HG03060 (cell line): Measurements from ENCODE around the gene EFNB1.
A peak's percentile ranks its signal among the peaks of the same experiment; 100 is the strongest.

Experiments used
- ATAC-seq: cut with Tn5 transposase; IDR thresholded peaks from one replicate; pipeline ENCODE4 v1.9.1; 2021; ENCODE audit warnings: low read depth, moderate number of reproducible peaks; ENCODE audit not compliant: unreplicated experiment

Gene EFNB1

DNA sequence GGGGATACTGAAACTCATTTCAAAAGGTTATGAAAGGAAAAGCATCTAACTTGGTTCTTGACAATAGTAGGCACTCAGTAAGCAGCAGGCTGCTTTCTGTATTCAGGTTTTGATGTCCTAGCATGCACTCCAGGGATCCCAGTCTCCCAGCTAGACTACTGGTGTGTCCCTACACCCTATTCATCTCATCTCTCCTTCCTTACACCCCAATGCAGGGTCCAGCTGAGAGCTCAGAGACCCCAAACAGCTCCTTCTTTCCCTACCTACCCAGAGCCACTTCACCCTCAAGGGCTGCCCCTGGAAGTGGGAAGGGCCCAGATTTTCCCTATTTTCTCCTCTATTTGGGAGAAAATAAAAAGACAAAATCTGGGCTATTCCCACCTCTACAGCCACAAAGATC is 1.6 kb upstream of the EFNB1 start:
- ATAC-seq, result no peak

- ATAC-seq, result no peak
Measured at GRCh38 chrX:68827848-68828624, 785 bp upstream of the EFNB1 start.

- no peak for ATAC-seq
Measured at GRCh38 chrX:68829582-68830418, 979 bp downstream of the EFNB1 start.

- no peak for ATAC-seq
Measured at GRCh38 chrX:68830419-68831404, 1.9 kb downstream of the EFNB1 start.

DNA sequence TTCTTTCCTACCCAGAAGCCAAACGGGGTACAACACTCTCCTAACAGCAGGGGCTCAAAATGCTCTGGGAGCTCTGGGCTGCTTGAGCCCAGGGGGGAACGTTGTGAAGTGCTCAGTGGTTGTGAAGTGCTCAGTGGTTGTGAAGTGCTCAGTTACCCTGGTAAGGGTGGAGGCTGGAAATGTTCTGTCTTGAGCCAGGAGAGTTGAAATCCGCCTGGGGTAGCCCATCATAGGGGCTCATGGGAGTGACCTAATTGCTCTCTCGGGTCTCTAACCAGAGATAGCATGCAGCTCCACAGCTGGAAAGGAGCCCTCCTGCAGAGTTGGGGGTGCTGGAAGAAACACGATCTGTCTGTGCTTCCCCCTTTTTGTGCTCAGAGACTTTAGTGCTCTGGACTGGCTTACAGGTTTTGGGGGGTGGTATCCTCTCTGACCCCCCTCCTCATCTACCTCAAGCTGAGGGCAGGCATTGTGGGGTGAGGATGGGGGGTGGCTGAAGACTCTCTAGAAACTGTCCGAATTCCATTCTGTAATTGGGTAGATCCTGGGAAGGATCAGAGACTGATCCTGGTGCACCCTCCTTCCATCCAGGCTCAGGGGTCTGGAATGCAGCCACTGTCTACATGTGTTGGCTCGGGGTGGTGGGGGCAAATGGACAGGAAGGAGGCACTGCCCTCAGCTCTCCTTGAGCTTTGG is 2.7 kb downstream of the EFNB1 start:
- no peak for ATAC-seq

GRCh38 chrX:68832101-68832416 is 3.2 kb downstream of the EFNB1 start:
- peak; percentile 38 for ATAC-seq

DNA sequence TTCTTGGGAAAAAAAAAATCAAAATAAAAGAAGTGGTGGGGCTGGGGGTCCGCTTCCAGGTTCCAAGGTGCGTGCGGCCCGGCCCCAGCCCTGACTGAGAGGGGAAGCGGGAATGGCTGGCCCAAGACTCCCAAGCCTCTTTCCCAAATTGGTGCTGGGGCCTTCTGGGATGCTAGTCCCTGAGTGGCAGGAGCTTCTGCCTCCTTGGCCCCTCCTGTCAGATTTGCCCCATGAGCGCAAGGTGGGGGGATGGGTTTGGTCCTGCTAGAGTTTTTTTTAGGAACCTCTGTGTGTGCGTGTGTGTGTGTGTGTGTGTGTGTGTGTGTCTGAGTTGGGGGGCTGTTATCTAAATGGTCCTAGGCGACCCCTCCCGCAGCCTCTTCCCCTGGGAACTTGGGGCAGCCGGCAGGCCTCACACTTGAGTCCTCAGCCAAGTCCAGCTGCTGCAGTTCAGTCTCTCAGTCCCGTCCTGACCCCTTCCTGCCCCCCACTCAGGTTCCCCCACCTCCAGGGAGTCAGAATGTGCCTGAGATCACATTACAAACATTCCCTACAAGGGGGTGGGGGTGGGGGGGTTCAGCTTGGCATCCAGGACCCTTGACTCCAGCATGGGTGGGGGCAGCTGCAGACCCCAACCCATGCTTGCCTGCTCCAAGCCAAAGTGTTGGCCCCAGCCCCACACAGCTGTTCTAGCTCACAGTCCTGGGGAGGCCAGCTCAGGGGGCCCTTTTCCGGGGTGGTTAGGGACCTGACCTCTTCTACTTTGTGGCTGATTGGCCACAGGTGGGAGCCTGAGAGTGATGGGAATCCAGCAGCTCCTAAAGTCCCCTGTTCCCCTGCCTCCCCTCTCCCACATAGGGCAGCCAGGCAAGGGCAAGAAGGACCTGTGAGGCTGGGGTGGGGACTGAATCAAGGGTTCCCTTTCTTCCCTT is 4.0 kb downstream of the EFNB1 start:
- ATAC-seq, result no peak

DNA sequence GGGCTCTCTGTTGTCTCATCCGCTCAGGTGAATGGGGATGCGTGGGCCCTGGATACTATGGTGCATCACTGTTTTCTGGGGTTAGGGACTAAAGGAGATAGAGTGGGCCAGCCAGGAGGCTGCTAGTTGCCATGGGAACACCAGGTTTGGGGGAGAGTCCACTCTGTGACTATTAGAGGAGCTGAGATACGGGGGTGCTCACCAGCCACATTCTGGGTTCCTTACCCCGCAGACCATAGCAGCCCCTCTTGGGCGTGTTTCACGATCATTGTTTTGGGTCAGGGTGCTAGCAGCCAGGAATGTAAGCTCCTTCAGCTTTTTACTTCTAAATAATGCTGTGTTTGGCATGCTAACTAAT is 4.6 kb downstream of the EFNB1 start:
- no peak for ATAC-seq

- no peak for ATAC-seq
Measured at GRCh38 chrX:68833855-68834331, 5.1 kb downstream of the EFNB1 start.

- ATAC-seq, result no peak
Measured at GRCh38 chrX:68834371-68835103, 5.7 kb downstream of the EFNB1 start.

DNA sequence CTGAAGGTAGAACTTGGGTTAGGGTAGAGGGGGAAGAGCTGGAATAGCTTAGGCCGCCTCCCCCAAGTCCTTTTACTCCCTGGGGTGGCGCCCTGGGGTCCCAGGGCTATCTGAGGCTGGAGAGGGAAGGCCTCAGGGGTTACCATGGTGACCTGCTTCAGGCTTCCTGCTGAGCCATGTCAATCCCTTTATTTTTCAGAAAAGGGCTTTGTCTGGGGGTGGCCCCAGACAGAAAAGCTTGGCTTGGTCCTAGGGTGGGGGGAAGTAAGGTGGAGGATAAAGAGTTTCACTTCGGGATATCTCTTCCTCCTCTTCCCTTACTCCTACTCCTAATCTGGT is 6.3 kb downstream of the EFNB1 start:
- no peak for ATAC-seq

DNA sequence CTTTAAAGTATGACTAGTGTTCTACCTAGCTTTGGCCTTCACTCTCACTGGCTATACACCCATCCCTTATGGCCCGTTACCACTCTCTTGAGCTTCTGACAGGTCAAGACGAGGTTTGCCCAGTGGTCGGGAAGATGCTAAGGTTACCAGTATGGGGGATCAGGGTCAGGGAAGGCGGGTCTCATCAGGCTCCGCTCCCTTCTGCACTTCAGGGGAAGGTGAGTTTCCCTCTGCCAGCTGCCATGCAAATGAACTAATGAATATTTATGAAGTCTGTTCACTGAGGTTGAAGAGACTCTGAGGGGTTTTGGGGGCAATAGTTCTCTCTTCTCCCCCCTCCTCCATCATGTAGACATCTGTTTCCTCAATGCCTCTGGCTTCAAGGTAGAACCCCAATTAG is 6.6 kb downstream of the EFNB1 start:
- no peak for ATAC-seq

- no peak for ATAC-seq
Measured at GRCh38 chrX:68837119-68837518, 8.3 kb downstream of the EFNB1 start.

DNA sequence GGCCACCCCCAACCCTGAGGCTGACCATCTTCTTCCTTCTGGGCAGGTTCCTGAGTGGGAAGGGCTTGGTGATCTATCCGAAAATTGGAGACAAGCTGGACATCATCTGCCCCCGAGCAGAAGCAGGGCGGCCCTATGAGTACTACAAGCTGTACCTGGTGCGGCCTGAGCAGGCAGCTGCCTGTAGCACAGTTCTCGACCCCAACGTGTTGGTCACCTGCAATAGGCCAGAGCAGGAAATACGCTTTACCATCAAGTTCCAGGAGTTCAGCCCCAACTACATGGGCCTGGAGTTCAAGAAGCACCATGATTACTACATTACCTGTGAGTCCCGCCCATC is 9.7 kb downstream of the EFNB1 start:
- no peak for ATAC-seq

GRCh38 chrX:68839771-68840170 is 10.9 kb downstream of the EFNB1 start:
- ATAC-seq, result no peak

GRCh38 chrX:68840256-68840655 is 11.4 kb downstream of the EFNB1 start:
- ATAC-seq, result no peak

DNA sequence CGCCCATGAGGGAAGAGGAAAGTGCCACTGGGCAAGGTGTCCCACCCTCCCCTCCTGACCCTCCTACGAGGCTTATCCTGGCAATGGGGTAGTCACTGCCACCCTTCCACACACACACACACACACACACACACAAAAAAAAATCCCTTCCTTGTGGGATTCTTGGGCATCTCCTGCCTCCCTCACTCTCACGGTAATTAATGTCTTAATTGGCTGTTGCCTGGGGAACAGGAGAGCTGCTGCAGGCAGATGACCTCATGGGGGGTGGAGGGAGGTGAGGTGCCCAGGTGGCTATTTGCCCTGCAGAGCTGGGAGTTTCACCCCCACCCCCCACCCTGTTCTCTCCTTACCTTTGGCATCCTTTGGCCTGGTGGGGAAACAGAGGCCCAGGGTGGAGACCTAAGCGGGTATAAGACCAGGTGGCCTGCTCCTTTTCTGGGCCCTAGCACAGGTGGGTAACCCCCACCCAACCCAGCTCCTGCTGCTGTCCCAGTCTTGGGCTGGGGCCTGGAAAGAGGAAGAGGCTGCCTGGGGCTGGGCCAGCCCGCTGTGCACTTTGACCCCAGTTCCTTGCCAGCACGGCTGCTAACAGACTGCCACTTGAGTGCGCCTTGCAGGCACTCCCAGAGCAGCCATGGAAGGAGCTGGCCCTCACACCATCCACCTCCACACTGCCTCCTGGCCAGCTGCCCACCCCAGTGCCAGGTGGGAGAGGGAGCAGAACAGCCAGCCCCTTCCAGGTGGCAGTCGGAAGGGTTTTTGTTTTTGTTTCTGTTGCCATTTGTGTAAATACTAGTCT is 12.6 kb downstream of the EFNB1 start:
- no peak for ATAC-seq

DNA sequence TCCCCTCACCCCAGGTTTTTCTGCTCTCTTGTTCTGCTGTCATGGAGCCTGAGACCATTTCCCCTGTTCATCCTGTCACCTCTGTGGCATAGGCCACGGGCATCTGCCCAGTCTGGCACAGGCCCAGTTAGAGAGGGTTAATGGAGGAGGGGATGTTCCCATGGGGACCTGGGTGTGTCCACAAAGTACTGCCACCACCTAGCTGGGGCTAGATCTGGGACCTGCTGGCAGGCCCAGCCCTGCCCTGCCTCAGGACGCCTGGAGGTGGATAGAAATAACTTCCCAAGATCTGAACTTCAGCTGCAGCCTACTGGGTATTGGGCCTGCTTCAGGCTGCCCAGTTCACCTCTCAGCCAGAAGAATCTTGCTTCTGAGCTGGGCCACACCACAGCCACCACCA is 13.5 kb downstream of the EFNB1 start:
- ATAC-seq, result no peak
